SJCRH30 (cell line): ENCODE measurements around the gene TSHZ2. TPM values are rescaled to one million over a fixed set of nuclear protein-coding genes. Genes with fewer than 3 reads are reported as not detected.

ENCODE experiments used
- DNase-seq, 2 experiments: peaks; one replicate each; pipeline ENCODE4 v3.0.0-alpha.2; 2015 to 2020
- H3K27ac ChIP-seq: fragments of 250-450 bp; sonication (Bioruptor Pico); 2 replicates; pipeline ENCODE4 v1.5.1; 2020; ENCODE audit warnings: mild to moderate bottlenecking, moderate library complexity
- H3K27me3 ChIP-seq: fragments of 250-450 bp; sonication (Bioruptor Pico); 2 replicates; pipeline ENCODE4 v1.5.1; 2020; ENCODE audit warnings: mild to moderate bottlenecking, moderate library complexity
- H3K36me3 ChIP-seq: fragments of 250-450 bp; sonication (Bioruptor Pico); 2 replicates; pipeline ENCODE4 v1.5.1; 2020; ENCODE audit warnings: mild to moderate bottlenecking, moderate library complexity
- H3K4me1 ChIP-seq: fragments of 250-450 bp; sonication (Bioruptor Pico); 2 replicates; pipeline ENCODE4 v1.5.1; 2020; ENCODE audit warnings: mild to moderate bottlenecking, moderate library complexity
- H3K4me3 ChIP-seq: fragments of 250-450 bp; sonication (Bioruptor Pico); 2 replicates; pipeline ENCODE4 v1.5.1; 2020; ENCODE audit warnings: mild to moderate bottlenecking, moderate library complexity
- H3K9me3 ChIP-seq: fragments of 250-450 bp; sonication (Bioruptor Pico); replicated peaks from 2 replicates; pipeline ENCODE4 v1.5.1; 2020; ENCODE audit warnings: mild to moderate bottlenecking, moderate library complexity
- total RNA-seq: library from RNA; depleted of rRNA; stranded (reverse); fragments of >200 nt; shearing (Covaris generic); gene quantifications from 2 replicates; pipeline ENCODE4 v1.2.3, GENCODE V29; 2014

The TSHZ2 gene
- total RNA-seq, 1 experiment from 2014 or later, result not detected

DNA sequence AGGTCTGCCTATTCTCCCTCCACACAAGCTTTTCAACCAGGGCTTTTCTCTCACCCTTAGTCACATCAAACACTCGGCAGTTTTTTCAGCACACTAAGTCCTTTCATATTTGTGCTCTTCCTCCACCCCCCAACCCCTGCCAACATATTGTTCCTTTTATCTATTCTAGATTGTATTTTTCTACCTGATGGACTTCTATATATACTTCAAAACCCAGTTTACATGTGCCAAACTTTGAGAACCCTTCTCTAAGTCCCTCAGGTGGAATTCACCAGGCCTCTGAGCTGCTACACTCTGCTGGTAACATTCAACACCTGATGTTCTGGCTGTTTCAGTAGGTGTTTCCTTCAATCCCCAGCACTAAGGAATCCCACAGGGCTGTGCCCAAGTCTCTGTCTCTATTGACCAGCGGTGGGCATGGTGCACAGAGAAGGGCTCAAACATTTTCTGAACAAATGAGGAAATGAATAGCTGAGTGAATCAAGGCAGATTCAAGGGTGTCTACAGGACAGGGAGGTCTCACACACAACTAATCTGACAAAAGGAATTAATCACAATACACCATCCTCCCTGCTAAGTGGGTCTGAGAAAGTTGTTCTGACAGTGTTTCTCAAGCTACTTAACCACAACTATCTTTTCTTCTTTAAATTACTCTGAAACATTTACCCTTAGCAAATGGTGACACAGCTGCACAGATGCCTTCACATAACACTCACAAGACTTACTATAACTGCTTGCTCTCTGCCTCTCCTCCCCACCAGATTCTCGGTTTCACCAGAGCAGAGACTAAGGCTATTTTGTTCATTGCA lies 166.5 kb downstream of the TSHZ2 start:
- no peaks in the 10 kb centered on the region for H3K9me3 ChIP-seq
- peaks cover 6% of the 10 kb centered on the region; the same call in 1 of the 2 replicates for H3K27me3 ChIP-seq
- H3K4me3 ChIP-seq, result no peak overlapping the region
- H3K4me1 ChIP-seq, result no peaks in the 10 kb centered on the region
- no peak for DNase-seq
- no peak overlapping the region for H3K27ac ChIP-seq
- H3K36me3 ChIP-seq, result no peaks in the 10 kb centered on the region

DNA sequence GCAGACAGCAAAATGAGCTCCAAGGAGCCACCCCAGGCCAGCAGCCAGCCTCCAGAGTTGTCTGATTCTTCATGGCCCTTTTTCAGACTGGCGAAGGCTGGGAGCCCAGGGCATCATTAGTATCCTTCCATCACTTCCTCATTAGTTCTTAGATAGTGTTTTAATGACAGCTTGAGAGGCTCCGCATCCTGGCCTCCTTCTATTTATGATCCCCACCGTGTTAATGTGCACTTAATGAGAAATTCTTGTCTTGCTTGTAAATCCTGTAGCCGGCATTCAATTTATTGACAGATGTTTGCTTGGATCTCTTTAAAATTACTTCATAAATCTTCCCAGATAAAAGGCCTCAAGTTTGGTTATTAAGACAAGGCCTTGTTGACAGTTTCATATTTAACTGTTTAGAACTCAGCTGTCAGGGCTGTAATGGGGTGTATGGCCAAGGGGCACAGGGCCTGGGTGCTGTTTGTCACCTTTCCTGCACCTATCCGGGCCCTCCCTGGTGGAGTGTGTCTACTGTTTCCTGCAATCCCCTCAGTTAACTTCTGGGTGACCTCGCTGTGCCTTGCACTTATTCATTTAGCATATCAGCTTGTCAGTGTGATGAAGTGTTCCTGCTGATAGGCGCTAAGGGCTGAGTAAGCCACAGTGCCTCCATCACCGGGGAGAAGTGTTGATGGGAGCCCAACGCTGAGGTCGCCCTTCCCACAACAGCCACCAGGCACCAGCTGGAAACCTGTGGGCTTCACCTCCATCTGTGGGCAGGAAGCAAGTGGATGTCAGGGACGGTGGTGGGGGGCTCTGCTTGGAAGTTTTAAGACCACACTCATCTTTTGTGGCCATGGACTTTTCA lies 169.3 kb downstream of the TSHZ2 start:
- Histone ChIP-seq H3K27me3 (peaks cover 6% of the 10 kb centered on the region; the same call in 1 of the 2 replicates), H3K9me3 (no peaks in the 10 kb centered on the region), H3K4me3 (no peak overlapping the region), H3K36me3 (no peaks in the 10 kb centered on the region), H3K4me1 (no peaks in the 10 kb centered on the region), H3K27ac (no peak overlapping the region)
- no peak for DNase-seq

DNA sequence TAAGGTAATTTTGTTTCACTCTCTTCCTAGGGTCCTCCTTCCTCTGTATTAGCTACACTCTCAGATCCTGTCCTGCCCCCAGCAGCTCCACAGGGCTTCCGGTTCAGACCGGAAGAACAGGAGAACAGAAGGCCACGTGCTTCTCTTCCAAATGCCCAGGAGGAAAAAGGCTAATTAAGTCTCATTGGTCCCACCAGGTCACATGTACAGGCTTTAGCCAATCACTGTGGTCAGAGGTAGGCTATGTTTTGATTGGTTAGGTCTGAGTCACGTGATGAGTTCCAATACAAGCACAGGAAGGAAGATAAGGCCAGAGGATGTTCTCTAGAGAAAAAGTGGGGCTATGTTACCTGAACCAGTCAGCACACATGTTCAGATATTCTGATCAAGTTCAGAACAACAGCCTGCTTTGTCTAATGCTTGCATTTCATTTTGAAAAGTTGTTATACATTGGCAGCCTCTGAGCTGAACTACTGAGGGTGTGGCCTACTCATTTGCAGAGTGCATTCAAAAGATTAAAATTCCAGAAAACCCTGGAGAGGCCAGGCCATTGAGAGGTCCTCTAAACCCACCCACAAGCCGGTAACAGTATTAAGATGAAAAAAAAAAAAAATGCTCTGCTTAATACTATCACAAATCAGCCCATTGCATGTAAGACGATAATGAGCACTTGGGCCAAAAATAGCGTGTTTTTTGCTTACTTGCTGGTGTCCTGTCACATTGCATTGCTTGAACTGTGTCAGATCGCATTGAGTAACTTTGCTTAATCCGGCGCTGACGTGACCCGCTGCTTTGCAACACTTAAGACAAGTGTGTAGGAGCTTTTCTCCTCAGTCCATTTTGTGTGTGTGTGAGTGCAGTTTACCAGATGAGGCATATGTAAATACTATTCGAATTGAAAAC lies 170.3 kb downstream of the TSHZ2 start:
- peaks cover 4% of the 10 kb centered on the region; the same call in 1 of the 2 replicates for H3K27me3 ChIP-seq
- no peak overlapping the region for H3K27ac ChIP-seq
- H3K4me3 ChIP-seq, result no peak overlapping the region
- H3K36me3 ChIP-seq, result no peaks in the 10 kb centered on the region
- H3K9me3 ChIP-seq, result no peaks in the 10 kb centered on the region
- DNase-seq, result peak; percentile 19 to 39
- no peaks in the 10 kb centered on the region for H3K4me1 ChIP-seq

DNA sequence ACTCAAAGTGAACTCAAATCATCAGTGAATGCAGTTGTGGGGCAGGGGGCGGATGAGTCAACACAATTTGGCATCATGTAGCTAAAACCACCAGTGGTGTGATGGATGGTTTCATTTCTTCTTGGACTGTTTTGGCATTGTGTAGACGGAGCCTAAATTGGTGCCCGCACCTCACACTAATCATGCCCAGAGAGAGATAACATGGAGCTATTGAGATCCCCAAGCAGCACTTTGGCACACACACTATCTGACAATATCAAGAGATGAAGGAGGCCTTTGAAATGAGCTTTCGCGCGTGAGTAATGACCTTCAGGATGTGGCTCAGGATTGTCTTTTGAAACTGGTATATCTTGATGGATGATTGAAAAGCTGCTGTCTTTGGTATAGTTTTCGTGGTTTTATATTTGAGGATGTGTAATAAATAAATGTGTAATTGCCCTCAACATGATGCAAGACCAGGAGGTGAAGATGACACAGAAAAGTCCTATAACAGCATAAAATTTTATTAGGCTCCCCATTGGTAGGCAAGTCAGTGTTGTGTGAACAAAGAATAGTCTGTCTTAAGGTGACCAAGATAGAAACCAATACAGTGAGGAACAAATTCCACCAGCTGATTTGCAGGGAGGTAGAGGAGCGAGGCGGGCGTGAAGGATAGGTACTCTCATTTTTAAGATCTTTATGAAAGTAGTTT lies 174.2 kb downstream of the TSHZ2 start:
- no peak for DNase-seq
- Histone ChIP-seq H3K4me3 (no peak overlapping the region), H3K27ac (no peak overlapping the region), H3K9me3 (no peaks in the 10 kb centered on the region), H3K4me1 (no peaks in the 10 kb centered on the region), H3K27me3 (0 out of 2 replicates have a peak, but pooled peaks cover 7% of the 10 kb centered on the region), H3K36me3 (no peaks in the 10 kb centered on the region)

DNA sequence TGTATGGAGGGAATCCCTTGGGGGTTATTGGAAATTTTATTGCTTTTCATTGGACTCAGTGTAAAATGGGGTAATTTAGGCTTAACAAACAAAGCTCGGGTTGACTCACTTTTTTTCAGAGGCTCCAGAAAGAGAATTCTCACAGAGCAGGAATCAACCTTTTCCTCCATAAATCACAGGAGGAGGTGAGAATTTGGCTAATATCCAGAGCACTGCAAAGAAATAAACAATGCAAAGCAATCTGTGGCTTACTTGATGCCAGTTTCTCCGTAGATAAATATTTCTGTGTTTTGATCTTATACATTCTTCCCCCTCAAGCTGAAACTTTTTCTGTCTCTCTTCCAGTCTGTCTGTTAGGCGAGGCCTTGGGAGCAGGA lies 176.6 kb downstream of the TSHZ2 start:
- no peak for DNase-seq
- H3K27me3 ChIP-seq, result 0 out of 2 replicates have a peak, but pooled peaks cover 7% of the 10 kb centered on the region
- H3K9me3 ChIP-seq, result no peaks in the 10 kb centered on the region
- no peaks in the 10 kb centered on the region for H3K4me1 ChIP-seq
- H3K4me3 ChIP-seq, result no peak overlapping the region
- H3K27ac ChIP-seq, result no peak overlapping the region
- no peaks in the 10 kb centered on the region for H3K36me3 ChIP-seq

DNA sequence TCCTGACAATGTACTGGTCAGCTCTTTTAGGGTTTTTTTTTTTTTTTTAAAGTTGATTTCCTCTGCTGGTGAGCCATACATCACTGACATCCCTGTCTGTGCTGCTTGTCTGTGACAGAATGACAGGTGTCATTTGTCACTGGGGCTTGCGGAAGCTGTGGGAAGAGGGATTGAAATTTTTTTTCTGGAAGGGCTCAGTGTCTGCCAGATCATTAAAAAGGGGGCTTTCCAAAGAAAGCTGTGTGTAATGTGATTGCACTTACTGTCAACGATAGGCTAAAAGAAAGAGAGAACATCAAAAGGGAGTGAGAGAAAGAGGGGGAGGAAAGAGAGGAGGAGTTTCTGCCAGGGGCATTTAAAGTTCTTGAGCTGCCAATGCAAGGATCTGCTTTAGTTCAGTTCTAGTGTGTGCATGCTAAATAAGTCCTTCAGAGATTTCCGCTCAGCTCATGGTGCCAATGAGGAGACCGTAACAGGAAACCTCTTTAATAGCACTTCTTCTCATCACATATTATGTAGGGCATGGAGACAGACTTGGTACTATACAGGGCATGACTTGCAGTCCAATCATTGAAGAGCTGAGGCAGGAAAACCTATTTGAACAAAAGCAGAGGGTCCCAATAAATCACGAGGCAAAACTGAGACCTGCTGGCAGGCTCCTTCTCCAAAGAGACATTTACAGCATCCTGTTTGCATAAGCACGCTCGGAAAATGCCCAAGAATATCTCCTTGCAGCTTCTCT lies 177.2 kb downstream of the TSHZ2 start:
- DNase-seq, result no peak
- Histone ChIP-seq H3K27ac (no peak overlapping the region), H3K36me3 (no peaks in the 10 kb centered on the region), H3K9me3 (no peaks in the 10 kb centered on the region), H3K27me3 (0 out of 2 replicates have a peak, but pooled peaks cover 7% of the 10 kb centered on the region), H3K4me1 (no peaks in the 10 kb centered on the region), H3K4me3 (no peak overlapping the region)

DNA sequence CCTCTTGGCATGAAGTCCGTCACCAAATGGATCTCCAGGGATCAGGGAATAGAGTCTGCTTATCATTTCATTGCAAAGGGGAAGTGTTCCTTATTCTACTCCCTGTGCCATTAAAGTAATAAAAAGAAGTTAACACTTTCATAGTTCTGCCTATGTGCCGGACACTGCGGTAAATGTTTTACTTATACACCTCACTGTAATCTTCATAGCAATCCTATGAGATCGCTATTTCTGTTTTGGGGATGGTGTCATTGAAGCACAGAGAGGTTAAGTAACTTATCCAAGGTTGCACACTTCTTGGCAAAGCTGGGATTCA lies 177.7 kb downstream of the TSHZ2 start:
- H3K27ac ChIP-seq, result no peak overlapping the region
- no peak for DNase-seq
- H3K4me1 ChIP-seq, result no peaks in the 10 kb centered on the region
- no peaks in the 10 kb centered on the region for H3K36me3 ChIP-seq
- H3K9me3 ChIP-seq, result no peaks in the 10 kb centered on the region
- 0 out of 2 replicates have a peak, but pooled peaks cover 7% of the 10 kb centered on the region for H3K27me3 ChIP-seq
- H3K4me3 ChIP-seq, result no peak overlapping the region

DNA sequence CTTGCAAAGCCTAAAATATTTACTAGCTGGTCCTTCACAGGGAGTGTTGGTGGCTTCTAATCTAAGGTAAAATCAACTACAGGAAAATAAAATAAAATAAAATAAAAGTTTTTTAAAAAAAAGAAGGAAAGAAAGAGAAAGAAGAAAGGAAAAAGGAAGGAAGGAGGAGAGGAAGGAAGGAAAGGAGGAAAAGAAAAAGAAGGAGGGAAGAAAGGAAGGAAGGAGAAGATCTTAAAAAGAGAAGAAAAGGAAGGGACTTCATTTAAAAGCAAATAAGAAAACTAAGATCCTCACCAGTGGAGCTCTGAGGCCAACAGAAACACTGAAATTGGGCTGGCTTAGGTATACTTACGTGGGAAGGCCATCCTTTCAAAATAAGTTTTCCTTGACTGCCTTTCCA lies 178.4 kb downstream of the TSHZ2 start:
- Histone ChIP-seq H3K4me3 (no peak overlapping the region), H3K36me3 (no peaks in the 10 kb centered on the region), H3K27ac (no peak overlapping the region), H3K27me3 (0 out of 2 replicates have a peak, but pooled peaks cover 7% of the 10 kb centered on the region), H3K9me3 (no peaks in the 10 kb centered on the region), H3K4me1 (no peaks in the 10 kb centered on the region)
- no peak for DNase-seq

DNA sequence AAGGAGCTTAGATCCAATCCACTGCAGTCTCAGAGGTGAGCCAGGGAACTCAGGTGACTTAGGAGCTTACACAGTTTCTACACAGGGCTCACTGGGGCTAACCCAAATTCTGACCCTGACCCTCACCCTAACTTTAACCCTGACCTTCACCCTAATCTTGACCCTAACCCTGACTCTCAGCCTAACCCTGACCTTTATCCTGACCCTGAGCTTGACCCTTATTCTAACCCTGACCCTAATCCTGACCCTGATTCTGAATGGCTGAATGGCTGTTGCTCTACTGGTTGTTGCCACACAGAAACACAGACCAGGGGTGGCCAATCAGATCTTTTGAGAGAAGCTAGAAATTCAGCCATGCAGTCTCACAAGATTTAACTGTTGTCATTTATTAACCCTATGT lies 180.1 kb downstream of the TSHZ2 start:
- no peaks in the 10 kb centered on the region for H3K36me3 ChIP-seq

DNA sequence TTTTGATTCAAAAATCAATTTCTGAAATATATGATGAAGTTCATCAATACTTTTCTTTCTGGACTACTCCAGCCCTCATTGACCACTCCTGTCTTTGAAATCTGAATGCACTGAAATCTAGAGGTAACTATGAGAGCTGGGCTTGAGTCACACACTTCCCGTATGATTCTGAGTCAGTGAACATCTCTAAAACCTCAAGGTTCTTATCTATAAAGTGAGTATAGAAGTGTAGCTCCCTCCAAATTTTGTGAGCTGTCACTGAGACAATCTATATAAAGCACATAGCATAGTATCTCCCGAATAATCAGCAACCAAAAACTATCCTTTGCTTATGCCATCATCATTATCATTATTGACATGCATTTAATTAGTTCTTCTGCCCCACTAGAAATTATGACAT lies 182.4 kb downstream of the TSHZ2 start:
- Histone ChIP-seq H3K9me3 (no peaks in the 10 kb centered on the region), H3K4me3 (no peak overlapping the region), H3K36me3 (no peaks in the 10 kb centered on the region), H3K27ac (no peak overlapping the region), H3K4me1 (no peaks in the 10 kb centered on the region), H3K27me3 (no peaks in the 10 kb centered on the region)
- DNase-seq, result no peak

More for the DNA sequence above, 180.1 kb downstream of the TSHZ2 start:
- no peak overlapping the region for H3K4me3 ChIP-seq
- 0 out of 2 replicates have a peak, but pooled peaks cover 7% of the 10 kb centered on the region for H3K27me3 ChIP-seq
- no peak overlapping the region for H3K27ac ChIP-seq
- H3K9me3 ChIP-seq, result no peaks in the 10 kb centered on the region
- no peaks in the 10 kb centered on the region for H3K4me1 ChIP-seq
- DNase-seq, result no peak

DNA sequence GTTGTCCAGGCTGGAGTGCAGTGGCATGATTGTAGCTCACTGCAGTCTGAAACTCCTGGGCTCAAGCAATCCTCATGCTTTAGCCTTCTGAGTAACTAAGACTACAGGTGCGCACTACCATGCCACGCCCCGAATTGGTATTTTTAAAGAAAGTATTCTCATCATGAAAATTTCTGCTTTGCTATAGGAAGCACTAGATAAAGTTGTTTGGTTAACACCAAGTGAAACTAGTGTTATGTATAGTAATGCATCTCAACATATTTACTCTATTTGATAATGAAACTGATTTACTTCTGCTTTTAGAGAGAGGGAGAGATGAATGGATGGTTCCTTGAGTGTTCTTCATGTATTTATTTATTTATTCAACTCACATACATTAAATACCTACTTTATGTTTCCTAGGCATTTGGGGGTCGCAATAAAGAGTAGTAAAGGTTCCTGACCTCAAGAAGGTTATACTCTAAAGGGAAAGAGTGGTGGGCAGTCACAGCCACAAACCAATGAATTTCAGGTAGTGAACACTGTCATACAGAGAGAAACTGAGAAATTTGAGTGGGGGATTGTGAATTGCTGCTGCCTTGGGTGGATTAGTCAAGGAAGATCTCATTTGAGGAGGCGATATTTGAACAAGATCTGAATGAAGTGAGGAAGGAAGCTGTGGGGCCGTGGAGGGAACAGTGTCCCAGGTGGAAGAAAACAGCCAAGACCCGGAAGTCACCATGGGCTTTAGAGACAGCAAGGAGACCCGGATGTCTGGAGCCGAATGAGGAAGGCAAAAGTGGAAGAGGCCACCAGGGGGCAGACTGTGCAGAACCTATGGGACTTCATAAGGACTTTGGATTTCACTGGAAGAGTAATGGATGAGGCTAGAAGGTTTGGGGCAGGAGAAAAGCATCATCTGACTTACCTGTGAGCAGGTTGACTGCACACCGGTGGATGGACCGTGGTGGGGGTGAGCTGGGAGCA lies 185.6 kb downstream of the TSHZ2 start:
- Histone ChIP-seq H3K36me3 (no peaks in the 10 kb centered on the region), H3K4me3 (no peak overlapping the region), H3K4me1 (no peaks in the 10 kb centered on the region), H3K27ac (no peak overlapping the region), H3K27me3 (no peaks in the 10 kb centered on the region), H3K9me3 (no peaks in the 10 kb centered on the region)
- peak; percentile 73 to 89 for DNase-seq

DNA sequence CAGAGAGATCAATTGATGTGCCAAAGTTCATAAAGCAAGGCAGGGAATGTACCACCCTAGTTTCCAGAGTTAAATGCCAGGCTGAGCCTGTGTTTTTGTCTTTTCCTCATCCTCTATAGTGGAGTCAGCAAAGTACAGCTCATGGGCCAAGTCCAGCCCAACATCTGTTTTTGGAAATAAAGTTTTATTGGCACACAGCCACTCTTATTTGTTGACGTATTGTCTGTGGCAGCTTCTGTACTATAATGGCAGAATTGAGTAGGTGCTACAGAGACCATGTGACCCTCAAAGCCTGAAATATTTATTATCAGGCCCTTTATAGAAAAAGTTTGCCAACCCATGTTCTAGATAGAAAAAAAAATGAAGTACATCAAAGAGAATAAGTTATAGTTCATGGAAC lies 187.0 kb downstream of the TSHZ2 start:
- no peaks in the 10 kb centered on the region for H3K9me3 ChIP-seq
- no peak overlapping the region for H3K27ac ChIP-seq
- H3K4me3 ChIP-seq, result no peak overlapping the region
- no peaks in the 10 kb centered on the region for H3K4me1 ChIP-seq
- no peaks in the 10 kb centered on the region for H3K27me3 ChIP-seq
- H3K36me3 ChIP-seq, result no peaks in the 10 kb centered on the region
- DNase-seq, result no peak

DNA sequence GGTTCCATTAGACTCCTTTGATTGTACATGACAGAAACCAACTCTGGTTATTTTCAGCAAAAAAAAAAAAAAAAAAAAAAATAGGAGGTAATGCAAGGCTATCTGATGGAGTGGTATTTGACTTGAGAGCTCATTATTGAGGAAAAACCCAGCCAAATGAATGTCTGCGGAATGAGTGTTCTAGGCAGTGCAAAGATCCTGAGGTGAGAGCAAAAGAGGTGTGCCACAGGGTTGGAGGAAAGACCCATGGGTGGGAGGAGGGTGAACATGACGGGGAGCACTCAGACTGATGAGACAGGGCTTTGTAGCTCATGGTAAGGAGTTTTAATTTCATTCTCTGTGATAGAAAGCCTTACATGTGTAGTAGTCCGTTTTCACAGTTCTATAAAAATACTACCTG lies 188.9 kb downstream of the TSHZ2 start:
- no peak for DNase-seq
- no peak overlapping the region for H3K4me3 ChIP-seq
- H3K27me3 ChIP-seq, result no peaks in the 10 kb centered on the region
- no peak overlapping the region for H3K27ac ChIP-seq
- no peaks in the 10 kb centered on the region for H3K4me1 ChIP-seq
- no peaks in the 10 kb centered on the region for H3K9me3 ChIP-seq
- H3K36me3 ChIP-seq, result no peaks in the 10 kb centered on the region
